Retinal pigment epithelial cell (primary cell): ENCODE measurements around the gene OR7C1.

Source experiments
- DNase-seq: peaks from one replicate; pipeline ENCODE4 v3.0.0-alpha.2; 2010; ENCODE audit warnings: low read depth
- H3K4me3 ChIP-seq: 2 replicates; pipeline ENCODE4 v1.5.1; 2011; ENCODE audit warnings: mild to moderate bottlenecking, low read length, control low read depth, moderate library complexity
- TF ChIP-seq, protein P1 (sequence below): conservative IDR thresholded peaks from 2 replicates; pipeline ENCODE4 v1.5.1; 2011; ENCODE audit warnings: low read depth, low read length, control low read depth, inconsistent platforms

OR7C1 gene

DNA sequence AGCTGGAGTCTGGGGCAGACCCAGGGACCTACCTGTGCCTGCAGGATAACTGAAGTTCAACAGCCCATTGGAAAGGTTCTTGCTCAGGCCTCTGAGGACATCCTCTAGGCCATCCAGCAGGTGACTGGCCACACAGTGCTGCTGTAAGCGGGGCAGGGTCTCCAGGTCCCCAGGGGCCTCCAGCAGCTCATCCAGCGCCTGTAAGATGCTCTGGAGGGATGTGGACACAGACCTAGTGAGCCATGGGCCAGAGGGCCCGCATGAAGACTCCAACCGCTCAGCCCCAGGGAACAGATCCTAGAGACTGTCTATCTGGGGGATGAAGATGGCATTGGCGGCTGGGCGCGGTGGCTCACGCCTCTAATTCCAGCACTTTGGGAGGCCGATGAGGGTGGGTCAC lies 70.6 kb downstream of the OR7C1 start:
- no peak for DNase-seq
- TF ChIP-seq, protein P1, sequence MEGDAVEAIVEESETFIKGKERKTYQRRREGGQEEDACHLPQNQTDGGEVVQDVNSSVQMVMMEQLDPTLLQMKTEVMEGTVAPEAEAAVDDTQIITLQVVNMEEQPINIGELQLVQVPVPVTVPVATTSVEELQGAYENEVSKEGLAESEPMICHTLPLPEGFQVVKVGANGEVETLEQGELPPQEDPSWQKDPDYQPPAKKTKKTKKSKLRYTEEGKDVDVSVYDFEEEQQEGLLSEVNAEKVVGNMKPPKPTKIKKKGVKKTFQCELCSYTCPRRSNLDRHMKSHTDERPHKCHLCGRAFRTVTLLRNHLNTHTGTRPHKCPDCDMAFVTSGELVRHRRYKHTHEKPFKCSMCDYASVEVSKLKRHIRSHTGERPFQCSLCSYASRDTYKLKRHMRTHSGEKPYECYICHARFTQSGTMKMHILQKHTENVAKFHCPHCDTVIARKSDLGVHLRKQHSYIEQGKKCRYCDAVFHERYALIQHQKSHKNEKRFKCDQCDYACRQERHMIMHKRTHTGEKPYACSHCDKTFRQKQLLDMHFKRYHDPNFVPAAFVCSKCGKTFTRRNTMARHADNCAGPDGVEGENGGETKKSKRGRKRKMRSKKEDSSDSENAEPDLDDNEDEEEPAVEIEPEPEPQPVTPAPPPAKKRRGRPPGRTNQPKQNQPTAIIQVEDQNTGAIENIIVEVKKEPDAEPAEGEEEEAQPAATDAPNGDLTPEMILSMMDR = no peak

DNA sequence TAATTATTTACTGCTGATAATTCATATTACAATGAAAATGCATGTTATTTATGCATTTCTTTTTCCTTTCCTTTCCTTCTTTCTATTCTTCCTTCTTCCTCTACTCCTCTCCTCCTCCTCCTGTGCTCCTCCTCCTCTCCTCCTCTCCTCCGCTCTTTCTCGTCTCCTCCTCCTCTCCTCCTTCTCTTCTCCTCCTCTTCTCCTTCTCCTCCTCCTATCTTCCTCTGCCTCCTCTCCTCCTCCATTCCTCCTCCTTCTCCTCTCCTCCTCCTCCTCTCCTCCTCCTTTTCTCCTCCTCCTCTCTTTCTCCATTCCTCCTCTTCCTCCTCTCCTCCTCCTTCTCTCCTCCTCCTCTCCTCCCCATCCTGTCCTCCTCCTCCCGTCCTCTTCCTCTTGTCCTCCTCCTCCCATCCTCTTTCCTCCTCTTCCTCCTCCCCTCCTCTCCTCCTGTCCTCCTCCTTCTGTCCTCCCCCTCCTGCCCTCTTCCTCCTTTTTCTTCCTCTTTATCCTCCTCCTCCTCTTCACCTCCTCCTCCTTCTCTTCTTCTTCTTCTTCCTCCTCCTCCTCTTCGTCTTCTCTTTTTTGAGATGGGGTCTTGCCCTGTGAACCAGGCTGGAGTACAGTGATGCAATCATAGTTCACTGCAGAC lies 71.4 kb downstream of the OR7C1 start:
- DNase-seq = no peak
- TF ChIP-seq, protein P1 = no peak
- no peak overlapping the region for H3K4me3 ChIP-seq

More for the DNA sequence above, 70.6 kb downstream of the OR7C1 start:
- no peak overlapping the region for H3K4me3 ChIP-seq

DNA sequence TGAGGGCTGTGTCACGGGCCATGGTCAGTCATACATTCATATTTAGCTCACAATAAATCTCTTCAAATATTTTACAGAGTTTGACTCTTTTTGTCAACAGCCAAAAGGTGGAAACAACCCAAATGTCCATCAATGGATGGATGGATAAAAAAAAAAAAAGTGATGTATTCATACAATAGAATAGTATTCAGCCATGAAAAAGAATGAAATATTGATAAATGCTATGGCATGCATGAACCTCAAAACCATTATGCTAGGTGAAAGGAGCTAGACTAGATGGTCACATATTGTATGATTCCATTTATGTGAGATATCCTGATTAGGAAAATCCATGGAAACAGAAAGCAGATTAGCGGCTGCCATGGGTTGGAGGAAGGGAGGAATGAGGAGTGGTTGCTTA lies 72.9 kb downstream of the OR7C1 start:
- DNase-seq = no peak
- TF ChIP-seq, protein P1 = no peak
- H3K4me3 ChIP-seq = no peak overlapping the region

DNA sequence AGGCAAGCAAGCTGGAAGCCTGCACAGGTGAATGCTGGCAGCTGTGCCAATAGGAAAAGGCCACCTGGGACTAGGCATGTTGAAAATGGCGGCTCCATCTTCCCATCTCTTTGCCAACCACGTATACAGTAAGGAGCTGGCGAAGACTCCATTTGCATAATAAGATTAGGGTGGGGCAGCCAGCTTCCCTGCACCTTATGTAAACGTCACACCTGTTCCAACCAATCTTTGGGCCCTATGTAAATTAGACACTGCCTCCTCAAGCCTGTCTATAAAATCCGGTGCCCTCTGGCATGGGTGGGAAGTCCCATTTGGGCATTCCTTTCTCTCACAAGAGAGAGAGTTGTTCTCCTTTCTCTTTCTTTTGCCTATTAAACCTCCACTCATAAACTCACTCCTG lies 73.4 kb downstream of the OR7C1 start:
- TF ChIP-seq, protein P1 = no peak
- no peak for DNase-seq

DNA sequence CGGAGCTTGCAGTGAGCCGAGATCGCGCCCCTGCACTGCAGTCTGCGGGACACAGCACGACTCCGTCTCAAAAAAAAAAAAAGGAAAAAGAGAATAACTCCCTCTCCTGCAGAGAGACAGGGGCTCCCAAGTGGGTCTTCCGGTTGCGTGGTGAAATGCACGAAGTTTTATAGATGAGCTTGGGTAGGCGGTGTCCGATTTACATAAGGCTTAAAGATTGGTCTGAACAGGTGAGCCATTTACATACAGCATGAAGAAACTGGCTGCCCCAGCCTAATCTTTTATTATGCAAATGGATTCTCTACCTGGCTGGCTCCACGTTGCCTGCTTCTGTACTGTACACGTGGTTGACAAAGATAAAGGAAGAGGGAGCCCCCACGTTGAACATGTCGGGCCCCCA lies 76.2 kb downstream of the OR7C1 start:
- H3K4me3 ChIP-seq = no peak overlapping the region
- TF ChIP-seq, protein P1 = no peak
- no peak for DNase-seq

More for the DNA sequence above, 73.4 kb downstream of the OR7C1 start:
- H3K4me3 ChIP-seq = no peak overlapping the region

DNA sequence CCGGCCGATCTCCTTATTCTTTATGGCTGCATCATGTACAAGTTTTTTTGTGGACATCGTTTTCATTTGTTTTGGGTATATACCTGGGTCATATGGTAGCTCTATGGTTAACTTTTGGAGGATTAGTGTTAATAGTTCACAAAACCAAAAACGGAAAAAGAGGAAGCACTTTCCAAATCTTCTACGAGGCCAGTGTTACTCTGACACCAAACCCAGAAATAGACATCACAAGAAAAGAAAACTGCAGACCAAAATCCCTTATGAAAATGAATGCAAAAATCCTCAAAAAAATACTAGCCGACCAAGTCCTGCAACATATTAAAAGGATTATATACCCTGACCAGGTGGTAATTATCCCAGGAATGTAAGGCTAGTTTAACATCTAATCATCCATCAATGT lies 86.4 kb downstream of the OR7C1 start:
- no peak for DNase-seq
- TF ChIP-seq, protein P1 = no peak

More for the DNA sequence above, 86.4 kb downstream of the OR7C1 start:
- H3K4me3 ChIP-seq = no peak overlapping the region
